ENCODE data around the gene RERE. TPM values are rescaled to one million over a fixed set of nuclear protein-coding genes. Genes with fewer than 3 reads are reported as not detected.
"Not testable (repeated sequence)": the region's sequence is repeated elsewhere in the genome, so short reads cannot be mapped to it uniquely, and the experiment has no call there.

RERE gene
- total RNA-seq, 1 donor from 2014 or later = 215 TPM

GRCh38 chr1:8607906-8608305, 209.5 kb downstream of the RERE start:
- DNase-seq (ENCODE audit: low spot score) = no peak

GRCh38 chr1:8604041-8604945, 213.1 kb downstream of the RERE start:
- no peak for DNase-seq (ENCODE audit: low spot score)

- no peak for DNase-seq (ENCODE audit: low spot score)
Measured at GRCh38 chr1:8603220-8603616, 214.2 kb downstream of the RERE start.

GRCh38 chr1:8602471-8603219, 214.8 kb downstream of the RERE start:
- no peak for DNase-seq (ENCODE audit: low spot score)

- DNase-seq (ENCODE audit: low spot score) = no peak
Measured at GRCh38 chr1:8600336-8600735, 217.1 kb downstream of the RERE start.

- DNase-seq (ENCODE audit: low spot score) = no peak
Measured at GRCh38 chr1:8599646-8600212, 217.7 kb downstream of the RERE start.

GRCh38 chr1:8598783-8599182, 218.7 kb downstream of the RERE start:
- DNase-seq (ENCODE audit: low spot score) = no peak

GRCh38 chr1:8598060-8598724, 219.2 kb downstream of the RERE start:
- DNase-seq (ENCODE audit: low spot score) = no peak

GRCh38 chr1:8597455-8597854, 220.0 kb downstream of the RERE start:
- DNase-seq (ENCODE audit: low spot score) = no peak

GRCh38 chr1:8595941-8596340, 221.5 kb downstream of the RERE start:
- DNase-seq (ENCODE audit: low spot score) = no peak

GRCh38 chr1:8595332-8595731, 222.1 kb downstream of the RERE start:
- no peak for DNase-seq (ENCODE audit: low spot score)

- not testable (repeated sequence) for DNase-seq (ENCODE audit: low spot score)
Measured at GRCh38 chr1:8593292-8593691, 224.1 kb downstream of the RERE start.

- DNase-seq (ENCODE audit: low spot score) = no peak
Measured at GRCh38 chr1:8591569-8591968, 225.9 kb downstream of the RERE start.

GRCh38 chr1:8590721-8591351, 226.6 kb downstream of the RERE start:
- DNase-seq (ENCODE audit: low spot score) = no peak

GRCh38 chr1:8589571-8589970, 227.9 kb downstream of the RERE start:
- no peak for DNase-seq (ENCODE audit: low spot score)

GRCh38 chr1:8587784-8588183, 229.7 kb downstream of the RERE start:
- DNase-seq (ENCODE audit: low spot score) = no peak

GRCh38 chr1:8586438-8586837, 231.0 kb downstream of the RERE start:
- no peak for DNase-seq (ENCODE audit: low spot score)

GRCh38 chr1:8584316-8584715, 233.1 kb downstream of the RERE start:
- no peak for DNase-seq (ENCODE audit: low spot score)

GRCh38 chr1:8583031-8583430, 234.4 kb downstream of the RERE start:
- no peak for DNase-seq (ENCODE audit: low spot score)

- no peak for DNase-seq (ENCODE audit: low spot score)
Measured at GRCh38 chr1:8580566-8580965, 236.9 kb downstream of the RERE start.

- DNase-seq (ENCODE audit: low spot score) = no peak
Measured at GRCh38 chr1:8578936-8579335, 238.5 kb downstream of the RERE start.
